Measurements from ENCODE around the gene SMAD9. TPM values are rescaled to one million over a fixed set of nuclear protein-coding genes. Genes with fewer than 3 reads are reported as not detected.

SMAD9 gene
- total and polyA plus RNA-seq, 2 donors (not counting 1 experiment from before 2014, with no cell fraction given), result 3.5 to 4.8 TPM

- H3K4me2 ChIP-seq (ENCODE audit: extremely low read depth, insufficient read depth, low read length), result no peak overlapping the region
- no peaks in the 10 kb centered on the region for H3K9me3 ChIP-seq (ENCODE audit: control insufficient read depth, insufficient read depth, low read depth, low read length)
- H3K4me1 ChIP-seq (ENCODE audit: control insufficient read depth, extremely low read depth, insufficient read depth, low read length), result no peaks in the 10 kb centered on the region
- no peak overlapping the region for H2AFZ ChIP-seq (ENCODE audit: low read length)
- no peak overlapping the region for H3K9ac ChIP-seq (ENCODE audit: insufficient read depth, low read length)
- DNase-seq (ENCODE audit: low read depth in 2 of 2), result no peak
- no peaks in the 10 kb centered on the region for H4K20me1 ChIP-seq (ENCODE audit: control insufficient read depth, extremely low read depth, insufficient read depth, low read length)
- H3K79me2 ChIP-seq (ENCODE audit: control insufficient read depth, insufficient read depth, low read length), result no peaks in the 10 kb centered on the region
- no peaks in the 10 kb centered on the region for H3K27me3 ChIP-seq (ENCODE audit: control insufficient read depth, insufficient read depth, low read length)
- H3K27ac ChIP-seq (ENCODE audit: insufficient read depth, low read length), result no peak overlapping the region
- no peaks in the 10 kb centered on the region for H3K36me3 ChIP-seq (ENCODE audit: control insufficient read depth, insufficient read depth, low read length)
- TF ChIP-seq EZH2 (IDR thresholded peaks at IDR 0.05; ENCODE audit: low read length, missing control alignments) (no peak), CTCF (conservative IDR thresholded peaks at IDR 0.05 in 1 of 2, IDR thresholded peaks at IDR 0.05 in 1 of 2; ENCODE audit: low read depth in 1 of 2, low read length in 2 of 2) (no peak)
- H3K4me3 ChIP-seq (replicated peaks in 1 of 4; ENCODE audit: control extremely low read depth in 1 of 4, insufficient read depth in 1 of 4, low read depth in 3 of 4, low read length in 4 of 4), result no peak overlapping the region
Measured at GRCh38 chr13:36862722-36863121, 57.3 kb downstream of the SMAD9 start.

- no peak for TF ChIP-seq CTCF (conservative IDR thresholded peaks at IDR 0.05 in 1 of 2, IDR thresholded peaks at IDR 0.05 in 1 of 2; ENCODE audit: low read depth in 1 of 2, low read length in 2 of 2)
- TF ChIP-seq EZH2 (IDR thresholded peaks at IDR 0.05; ENCODE audit: low read length, missing control alignments), result no peak
- no peak overlapping the region for H2AFZ ChIP-seq (ENCODE audit: low read length)
- DNase-seq (ENCODE audit: low read depth in 2 of 2), result peak in 1 of 2 donors; percentile 17
Measured at GRCh38 chr13:36862002-36862685, 57.9 kb downstream of the SMAD9 start.

DNA sequence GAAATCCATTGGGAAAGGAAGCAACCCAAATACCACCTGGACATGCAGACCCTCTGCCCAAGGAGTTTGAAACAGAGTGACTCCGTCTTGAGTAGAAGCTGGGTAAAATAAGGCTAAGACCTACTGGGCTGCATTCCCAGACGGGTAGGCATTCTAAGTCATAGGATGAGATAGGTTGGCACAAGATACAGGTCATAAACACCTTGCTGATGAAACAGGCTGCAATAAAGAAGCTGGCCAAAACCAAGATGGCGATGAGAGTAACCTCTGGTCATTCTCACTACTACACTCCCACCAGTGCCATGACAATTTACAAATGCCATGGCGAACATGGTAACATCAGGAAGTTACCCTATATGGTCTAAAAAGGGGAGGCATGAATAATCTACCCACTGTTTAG, 60.8 kb downstream of the SMAD9 start:
- Histone ChIP-seq H4K20me1 (ENCODE audit: control insufficient read depth, extremely low read depth, insufficient read depth, low read length) (no peaks in the 10 kb centered on the region), H3K36me3 (ENCODE audit: control insufficient read depth, insufficient read depth, low read length) (no peaks in the 10 kb centered on the region), H3K4me3 (replicated peaks in 1 of 4; ENCODE audit: control extremely low read depth in 1 of 4, insufficient read depth in 1 of 4, low read depth in 3 of 4, low read length in 4 of 4) (no peak overlapping the region), H3K27me3 (ENCODE audit: control insufficient read depth, insufficient read depth, low read length) (no peaks in the 10 kb centered on the region), H3K9ac (ENCODE audit: insufficient read depth, low read length) (no peak overlapping the region), H3K27ac (ENCODE audit: insufficient read depth, low read length) (no peak overlapping the region), H3K9me3 (ENCODE audit: control insufficient read depth, insufficient read depth, low read depth, low read length) (no peaks in the 10 kb centered on the region), H2AFZ (ENCODE audit: low read length) (no peak overlapping the region), H3K4me1 (ENCODE audit: control insufficient read depth, extremely low read depth, insufficient read depth, low read length) (no peaks in the 10 kb centered on the region), H3K4me2 (ENCODE audit: extremely low read depth, insufficient read depth, low read length) (no peak overlapping the region), H3K79me2 (ENCODE audit: control insufficient read depth, insufficient read depth, low read length) (no peaks in the 10 kb centered on the region)
- DNase-seq (ENCODE audit: low read depth in 2 of 2), result no peak
- no peak for TF ChIP-seq EZH2 (IDR thresholded peaks at IDR 0.05; ENCODE audit: low read length, missing control alignments)
- no peak for TF ChIP-seq CTCF (conservative IDR thresholded peaks at IDR 0.05 in 1 of 2, IDR thresholded peaks at IDR 0.05 in 1 of 2; ENCODE audit: low read depth in 1 of 2, low read length in 2 of 2)

More at GRCh38 chr13:36862002-36862685, 57.9 kb downstream of the SMAD9 start:
- Histone ChIP-seq H3K9me3 (ENCODE audit: control insufficient read depth, insufficient read depth, low read depth, low read length) (no peaks in the 10 kb centered on the region), H3K27me3 (ENCODE audit: control insufficient read depth, insufficient read depth, low read length) (no peaks in the 10 kb centered on the region), H3K4me2 (ENCODE audit: extremely low read depth, insufficient read depth, low read length) (no peak overlapping the region), H3K79me2 (ENCODE audit: control insufficient read depth, insufficient read depth, low read length) (no peaks in the 10 kb centered on the region), H3K36me3 (ENCODE audit: control insufficient read depth, insufficient read depth, low read length) (no peaks in the 10 kb centered on the region), H4K20me1 (ENCODE audit: control insufficient read depth, extremely low read depth, insufficient read depth, low read length) (no peaks in the 10 kb centered on the region), H3K4me3 (replicated peaks in 1 of 4; ENCODE audit: control extremely low read depth in 1 of 4, insufficient read depth in 1 of 4, low read depth in 3 of 4, low read length in 4 of 4) (no peak overlapping the region), H3K9ac (ENCODE audit: insufficient read depth, low read length) (no peak overlapping the region), H3K27ac (ENCODE audit: insufficient read depth, low read length) (no peak overlapping the region), H3K4me1 (ENCODE audit: control insufficient read depth, extremely low read depth, insufficient read depth, low read length) (no peaks in the 10 kb centered on the region)
